IPS-11a (cell line): ENCODE measurements around the gene LRRC34.

ENCODE experiments used
- H3K4me3 ChIP-seq: one replicate; pipeline ENCODE4 v1.5.1; 2013; ENCODE audit warnings: low read depth, low read length, control low read depth

The LRRC34 gene

GRCh38 chr3:169813757-169814517, 1.2 kb upstream of the LRRC34 start:
- no peak overlapping the region for H3K4me3 ChIP-seq

- no peak overlapping the region for H3K4me3 ChIP-seq
Observed at GRCh38 chr3:169813278-169813677, 574 bp upstream of the LRRC34 start.

GRCh38 chr3:169811631-169812331, 923 bp downstream of the LRRC34 start:
- peak overlapping the region; percentile 65 for H3K4me3 ChIP-seq

- H3K4me3 ChIP-seq, result no peak overlapping the region
Observed at GRCh38 chr3:169809230-169809795, 3.4 kb downstream of the LRRC34 start.

GRCh38 chr3:169804681-169805080, 8.0 kb downstream of the LRRC34 start:
- H3K4me3 ChIP-seq, result no peak overlapping the region

- H3K4me3 ChIP-seq, result no peak overlapping the region
Observed at GRCh38 chr3:169792359-169792758, 20.3 kb downstream of the LRRC34 start.

GRCh38 chr3:169790687-169791429, 21.8 kb downstream of the LRRC34 start:
- no peak overlapping the region for H3K4me3 ChIP-seq

GRCh38 chr3:169790219-169790618, 22.5 kb downstream of the LRRC34 start:
- H3K4me3 ChIP-seq, result no peak overlapping the region

- no peak overlapping the region for H3K4me3 ChIP-seq
Observed at GRCh38 chr3:169787791-169788190, 24.9 kb downstream of the LRRC34 start.

GRCh38 chr3:169787120-169787519, 25.6 kb downstream of the LRRC34 start:
- H3K4me3 ChIP-seq, result no peak overlapping the region

- H3K4me3 ChIP-seq, result no peak overlapping the region
Observed at GRCh38 chr3:169781209-169781855, 31.4 kb downstream of the LRRC34 start.

GRCh38 chr3:169780742-169781141, 32.0 kb downstream of the LRRC34 start:
- no peak overlapping the region for H3K4me3 ChIP-seq

- no peak overlapping the region for H3K4me3 ChIP-seq
Observed at GRCh38 chr3:169777822-169778221, 34.9 kb downstream of the LRRC34 start.

GRCh38 chr3:169774186-169774585, 38.5 kb downstream of the LRRC34 start:
- peak overlapping the region; percentile 95 for H3K4me3 ChIP-seq

GRCh38 chr3:169772897-169773816, 39.5 kb downstream of the LRRC34 start, which contains the start of gene MYNN:
Gene MYNN (plus strand): TSS chr3:169773396. CDS start chr3:169774296, 900 bp downstream.
- H3K4me3 ChIP-seq, result peak within 1 kb of the TSS; percentile 95

- peak overlapping the region; percentile 95 for H3K4me3 ChIP-seq
Observed at GRCh38 chr3:169772305-169772896, 40.3 kb downstream of the LRRC34 start.

- peak overlapping the region; percentile 95 for H3K4me3 ChIP-seq
Observed at GRCh38 chr3:169771497-169772304, 41.0 kb downstream of the LRRC34 start.
